Measurements from ENCODE around the gene TJP1. TPM values are rescaled to one million over a fixed set of nuclear protein-coding genes. Genes with fewer than 3 reads are reported as not detected.

The TJP1 gene
- total and polyA plus RNA-seq, 9 donors = 36.0 to 57.6 (median 43.4) TPM

DNA sequence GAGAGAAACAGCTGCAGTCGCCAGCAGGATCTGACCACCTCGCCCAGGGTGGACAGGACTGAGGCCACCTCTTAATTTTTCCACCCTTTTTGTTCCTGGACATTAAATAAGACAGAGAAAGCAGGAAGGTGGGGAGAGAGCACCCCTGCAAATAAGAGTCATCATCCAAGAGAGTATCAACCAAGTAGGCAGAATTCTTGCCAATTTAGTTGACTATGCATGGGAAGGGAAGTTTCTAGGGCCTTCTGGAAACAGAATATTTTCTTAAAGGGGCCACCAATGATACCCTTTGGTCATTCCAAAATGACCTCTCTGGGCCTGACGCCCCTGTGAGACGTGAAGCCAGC, 136.2 kb downstream of the TJP1 start:
- no CpG with 5 or more reads among the region's 4 CpGs for WGBS (ENCODE audit: insufficient coverage)
- no peak overlapping the region for H3K27ac ChIP-seq (ENCODE audit: low read length)
- H3K4me3 ChIP-seq (ENCODE audit: low read length) = no peak overlapping the region
- DNase-seq = no peak
- H3K36me3 ChIP-seq (ENCODE audit: control insufficient read depth, insufficient read depth, low read length) = no peaks in the 10 kb centered on the region
- no peaks in the 10 kb centered on the region for H3K9me3 ChIP-seq (replicated peaks; ENCODE audit: control insufficient read depth, low read depth, low read length)
- H3K27me3 ChIP-seq (ENCODE audit: control insufficient read depth, insufficient read depth, low read length) = no peaks in the 10 kb centered on the region
- H3K4me1 ChIP-seq (ENCODE audit: control insufficient read depth, insufficient read depth, low read length) = no peaks in the 10 kb centered on the region

- no peak for DNase-seq
- Histone ChIP-seq H3K4me1 (ENCODE audit: control insufficient read depth, insufficient read depth, low read length) (no peaks in the 10 kb centered on the region), H3K4me3 (ENCODE audit: low read length) (no peak overlapping the region), H3K9me3 (replicated peaks; ENCODE audit: control insufficient read depth, low read depth, low read length) (no peaks in the 10 kb centered on the region), H3K27me3 (ENCODE audit: control insufficient read depth, insufficient read depth, low read length) (no peaks in the 10 kb centered on the region), H3K36me3 (ENCODE audit: control insufficient read depth, insufficient read depth, low read length) (no peaks in the 10 kb centered on the region), H3K27ac (ENCODE audit: low read length) (no peak overlapping the region)
- WGBS (ENCODE audit: insufficient coverage) = 90% methylated on average over 11 of the region's 20 CpGs
These were observed 136.9 kb downstream of the TJP1 start for GRCh38 chr15:29685156-29686078.

DNA sequence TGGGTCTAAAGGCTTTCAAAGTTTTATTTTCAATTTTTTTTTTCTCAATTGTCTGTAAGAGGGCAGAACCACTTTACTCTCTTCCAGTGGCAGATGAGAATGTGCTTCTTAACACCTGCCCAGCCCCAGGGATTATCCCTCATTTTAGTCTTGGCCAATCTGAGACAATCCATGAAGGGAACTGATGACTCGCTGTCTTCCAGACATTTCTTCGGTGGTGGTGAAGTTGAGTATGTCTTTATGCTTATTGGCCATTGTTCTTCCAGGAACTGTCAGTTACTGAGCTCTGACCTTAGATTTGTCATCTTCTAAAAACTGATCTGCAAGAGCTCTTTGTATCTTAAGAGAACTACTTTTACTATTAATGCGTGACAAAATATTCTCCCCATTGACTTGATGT, 139.5 kb downstream of the TJP1 start:
- 100% methylated on average over 1 of the region's 3 CpGs for WGBS (ENCODE audit: insufficient coverage)
- Histone ChIP-seq H3K27me3 (ENCODE audit: control insufficient read depth, insufficient read depth, low read length) (no peaks in the 10 kb centered on the region), H3K27ac (ENCODE audit: low read length) (no peak overlapping the region), H3K4me1 (ENCODE audit: control insufficient read depth, insufficient read depth, low read length) (peaks cover 7% of the 10 kb centered on the region), H3K4me3 (ENCODE audit: low read length) (no peak overlapping the region), H3K36me3 (ENCODE audit: control insufficient read depth, insufficient read depth, low read length) (no peaks in the 10 kb centered on the region), H3K9me3 (replicated peaks; ENCODE audit: control insufficient read depth, low read depth, low read length) (no peaks in the 10 kb centered on the region)
- no peak for DNase-seq

GRCh38 chr15:29682361-29682760, 139.9 kb downstream of the TJP1 start:
- Histone ChIP-seq H3K4me1 (ENCODE audit: control insufficient read depth, insufficient read depth, low read length) (peaks cover 10% of the 10 kb centered on the region), H3K9me3 (replicated peaks; ENCODE audit: control insufficient read depth, low read depth, low read length) (no peaks in the 10 kb centered on the region), H3K27me3 (ENCODE audit: control insufficient read depth, insufficient read depth, low read length) (no peaks in the 10 kb centered on the region), H3K27ac (ENCODE audit: low read length) (no peak overlapping the region), H3K36me3 (ENCODE audit: control insufficient read depth, insufficient read depth, low read length) (no peaks in the 10 kb centered on the region), H3K4me3 (ENCODE audit: low read length) (no peak overlapping the region)
- no peak for DNase-seq
- WGBS (ENCODE audit: insufficient coverage) = 67% methylated on average over 2 of the region's 4 CpGs

- WGBS (ENCODE audit: insufficient coverage) = 84% methylated on average over 8 of the region's 9 CpGs
- H3K27me3 ChIP-seq (ENCODE audit: control insufficient read depth, insufficient read depth, low read length) = no peaks in the 10 kb centered on the region
- no peaks in the 10 kb centered on the region for H3K36me3 ChIP-seq (ENCODE audit: control insufficient read depth, insufficient read depth, low read length)
- no peaks in the 10 kb centered on the region for H3K9me3 ChIP-seq (replicated peaks; ENCODE audit: control insufficient read depth, low read depth, low read length)
- no peak for DNase-seq
- H3K4me3 ChIP-seq (ENCODE audit: low read length) = no peak overlapping the region
- no peak overlapping the region for H3K27ac ChIP-seq (ENCODE audit: low read length)
- H3K4me1 ChIP-seq (ENCODE audit: control insufficient read depth, insufficient read depth, low read length) = peaks cover 10% of the 10 kb centered on the region
These were observed 140.3 kb downstream of the TJP1 start for GRCh38 chr15:29681946-29682345.

DNA sequence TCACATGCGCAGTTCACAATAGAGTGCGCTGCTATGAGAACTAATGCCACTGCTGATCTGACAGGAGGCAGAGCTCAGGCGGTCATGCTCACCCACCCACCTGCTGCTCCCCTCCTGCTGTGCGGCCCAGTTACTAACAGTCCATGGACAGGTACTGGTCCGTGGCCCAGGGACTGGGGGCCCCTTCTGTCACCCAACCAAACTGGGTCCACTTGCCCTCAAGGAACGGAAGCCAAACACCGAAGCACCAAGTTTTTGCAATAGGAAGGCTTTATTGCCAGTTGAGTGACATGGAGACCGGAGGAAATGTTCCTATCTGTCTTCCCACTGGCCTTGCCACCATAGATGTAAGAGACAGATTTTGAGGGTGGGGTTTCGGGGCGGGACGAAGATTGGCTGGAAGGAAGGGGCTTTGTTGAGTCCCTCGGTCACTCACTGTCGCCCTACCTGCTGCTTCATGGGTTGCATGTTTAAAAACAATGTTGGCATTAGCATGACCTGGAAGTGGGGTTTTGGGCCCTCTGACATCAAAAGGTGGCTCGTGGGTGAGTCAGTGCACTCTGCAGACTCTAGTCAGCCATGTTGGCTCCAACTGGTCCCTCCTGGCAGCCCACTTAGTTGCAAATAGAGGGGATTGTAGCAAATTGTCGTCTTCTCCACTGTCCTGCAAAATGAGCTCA, 141.0 kb downstream of the TJP1 start:
- Histone ChIP-seq H3K36me3 (ENCODE audit: control insufficient read depth, insufficient read depth, low read length) (no peaks in the 10 kb centered on the region), H3K4me3 (ENCODE audit: low read length) (no peak overlapping the region), H3K27me3 (ENCODE audit: control insufficient read depth, insufficient read depth, low read length) (no peaks in the 10 kb centered on the region), H3K27ac (ENCODE audit: low read length) (no peak overlapping the region), H3K4me1 (ENCODE audit: control insufficient read depth, insufficient read depth, low read length) (peaks cover 10% of the 10 kb centered on the region), H3K9me3 (replicated peaks; ENCODE audit: control insufficient read depth, low read depth, low read length) (no peaks in the 10 kb centered on the region)
- DNase-seq = no peak
- WGBS (ENCODE audit: insufficient coverage) = 74% methylated on average over 10 of the region's 15 CpGs

- no peak for DNase-seq
- no peak overlapping the region for H3K4me3 ChIP-seq (ENCODE audit: low read length)
- H3K27me3 ChIP-seq (ENCODE audit: control insufficient read depth, insufficient read depth, low read length) = peaks cover 5% of the 10 kb centered on the region
- H3K4me1 ChIP-seq (ENCODE audit: control insufficient read depth, insufficient read depth, low read length) = peaks cover 10% of the 10 kb centered on the region
- no peaks in the 10 kb centered on the region for H3K36me3 ChIP-seq (ENCODE audit: control insufficient read depth, insufficient read depth, low read length)
- H3K9me3 ChIP-seq (replicated peaks; ENCODE audit: control insufficient read depth, low read depth, low read length) = no peaks in the 10 kb centered on the region
- whole genome bisulfite sequencing (ENCODE audit: insufficient coverage) = 8% methylated on average over 5 of the region's 12 CpGs
- no peak overlapping the region for H3K27ac ChIP-seq (ENCODE audit: low read length)
These were observed 141.7 kb downstream of the TJP1 start for GRCh38 chr15:29680465-29681165.

DNA sequence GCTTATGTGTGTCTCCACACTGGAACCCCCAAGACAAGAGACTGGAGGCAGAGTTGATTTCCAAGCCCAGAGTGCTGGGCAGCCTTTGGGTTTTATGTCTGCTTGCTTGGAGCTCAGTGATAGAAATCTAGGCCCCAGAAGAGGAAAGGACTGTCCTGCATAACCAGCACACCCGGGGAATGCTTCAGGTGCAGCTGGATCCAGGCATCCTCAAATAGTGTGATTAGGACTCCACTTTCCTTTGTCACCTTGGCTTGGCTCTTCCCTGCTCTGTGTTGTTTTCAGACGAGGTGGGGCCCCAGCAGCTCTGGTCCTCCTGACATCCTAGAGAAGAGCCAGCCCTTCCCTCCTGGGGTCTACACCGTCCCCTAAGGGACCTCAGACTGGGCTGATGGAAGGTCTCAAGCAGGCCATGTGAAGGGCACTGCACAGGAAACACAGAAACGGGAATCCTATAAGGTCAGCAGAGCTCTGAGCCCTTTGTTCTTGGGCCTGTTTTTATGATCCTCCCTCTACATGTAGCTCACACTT, 143.7 kb downstream of the TJP1 start:
- no peak for DNase-seq
- 75% methylated on average over 4 of the region's 4 CpGs for WGBS (ENCODE audit: insufficient coverage)
- H3K27me3 ChIP-seq (ENCODE audit: control insufficient read depth, insufficient read depth, low read length) = peaks cover 13% of the 10 kb centered on the region
- H3K4me3 ChIP-seq (ENCODE audit: low read length) = no peak overlapping the region
- no peaks in the 10 kb centered on the region for H3K9me3 ChIP-seq (replicated peaks; ENCODE audit: control insufficient read depth, low read depth, low read length)
- no peaks in the 10 kb centered on the region for H3K36me3 ChIP-seq (ENCODE audit: control insufficient read depth, insufficient read depth, low read length)
- no peak overlapping the region for H3K27ac ChIP-seq (ENCODE audit: low read length)
- peaks cover 13% of the 10 kb centered on the region for H3K4me1 ChIP-seq (ENCODE audit: control insufficient read depth, insufficient read depth, low read length)

- Histone ChIP-seq H3K27ac (ENCODE audit: low read length) (no peak overlapping the region), H3K36me3 (ENCODE audit: control insufficient read depth, insufficient read depth, low read length) (no peaks in the 10 kb centered on the region), H3K4me3 (ENCODE audit: low read length) (no peak overlapping the region), H3K9me3 (replicated peaks; ENCODE audit: control insufficient read depth, low read depth, low read length) (no peaks in the 10 kb centered on the region), H3K27me3 (ENCODE audit: control insufficient read depth, insufficient read depth, low read length) (peaks cover 13% of the 10 kb centered on the region), H3K4me1 (ENCODE audit: control insufficient read depth, insufficient read depth, low read length) (peaks cover 13% of the 10 kb centered on the region)
- DNase-seq = no peak
- 57% methylated on average over 5 of the region's 10 CpGs for WGBS (ENCODE audit: insufficient coverage)
These were observed 144.3 kb downstream of the TJP1 start for GRCh38 chr15:29677871-29678461.

All from muscle of leg (tissue), 11 donors.